D721Med (cell line): Measurements from ENCODE around the gene NDUFA7.

Source experiments
- DNase-seq: peaks from one replicate; pipeline ENCODE4 v3.0.0; 2011; ENCODE audit warnings: low spot score; ENCODE audit not compliant: insufficient read length
- FAIRE-seq: peaks from 2 replicates; lab custom pipeline; 2011; peaks lifted over from hg19 to GRCh38; lab: Jason Lieb, UNC
- TF ChIP-seq, protein P1 (sequence below): IDR thresholded peaks from 2 replicates; pipeline ENCODE4 v1.5.1; 2012; ENCODE audit warnings: mild to moderate bottlenecking, control low read depth; ENCODE audit not compliant: insufficient read depth; ENCODE audit errors: missing control alignments

NDUFA7 gene

DNA sequence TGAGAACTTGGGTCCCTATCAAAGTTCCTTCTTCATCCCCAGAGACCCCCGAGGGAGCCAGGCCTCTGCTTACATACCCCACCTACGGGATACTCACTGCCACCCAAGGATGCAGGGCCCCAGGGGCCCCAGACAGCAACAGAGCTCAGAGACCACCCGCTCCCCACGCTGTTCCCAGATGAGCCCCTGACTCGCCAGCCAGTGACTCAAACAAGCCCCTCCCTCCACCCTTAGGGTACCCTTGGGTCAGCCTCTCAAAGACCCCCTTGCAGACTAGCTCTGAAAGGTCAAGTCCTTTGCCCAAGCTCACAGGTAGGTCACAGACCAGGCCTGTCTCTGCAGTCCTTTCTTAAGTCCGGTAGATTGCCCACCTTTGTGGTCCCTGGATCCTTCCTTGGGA lies 58.7 kb downstream of the NDUFA7 start:
- DNase-seq (no peak), FAIRE-seq (no peak)
- TF ChIP-seq, protein P1, sequence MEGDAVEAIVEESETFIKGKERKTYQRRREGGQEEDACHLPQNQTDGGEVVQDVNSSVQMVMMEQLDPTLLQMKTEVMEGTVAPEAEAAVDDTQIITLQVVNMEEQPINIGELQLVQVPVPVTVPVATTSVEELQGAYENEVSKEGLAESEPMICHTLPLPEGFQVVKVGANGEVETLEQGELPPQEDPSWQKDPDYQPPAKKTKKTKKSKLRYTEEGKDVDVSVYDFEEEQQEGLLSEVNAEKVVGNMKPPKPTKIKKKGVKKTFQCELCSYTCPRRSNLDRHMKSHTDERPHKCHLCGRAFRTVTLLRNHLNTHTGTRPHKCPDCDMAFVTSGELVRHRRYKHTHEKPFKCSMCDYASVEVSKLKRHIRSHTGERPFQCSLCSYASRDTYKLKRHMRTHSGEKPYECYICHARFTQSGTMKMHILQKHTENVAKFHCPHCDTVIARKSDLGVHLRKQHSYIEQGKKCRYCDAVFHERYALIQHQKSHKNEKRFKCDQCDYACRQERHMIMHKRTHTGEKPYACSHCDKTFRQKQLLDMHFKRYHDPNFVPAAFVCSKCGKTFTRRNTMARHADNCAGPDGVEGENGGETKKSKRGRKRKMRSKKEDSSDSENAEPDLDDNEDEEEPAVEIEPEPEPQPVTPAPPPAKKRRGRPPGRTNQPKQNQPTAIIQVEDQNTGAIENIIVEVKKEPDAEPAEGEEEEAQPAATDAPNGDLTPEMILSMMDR: no peak

DNA sequence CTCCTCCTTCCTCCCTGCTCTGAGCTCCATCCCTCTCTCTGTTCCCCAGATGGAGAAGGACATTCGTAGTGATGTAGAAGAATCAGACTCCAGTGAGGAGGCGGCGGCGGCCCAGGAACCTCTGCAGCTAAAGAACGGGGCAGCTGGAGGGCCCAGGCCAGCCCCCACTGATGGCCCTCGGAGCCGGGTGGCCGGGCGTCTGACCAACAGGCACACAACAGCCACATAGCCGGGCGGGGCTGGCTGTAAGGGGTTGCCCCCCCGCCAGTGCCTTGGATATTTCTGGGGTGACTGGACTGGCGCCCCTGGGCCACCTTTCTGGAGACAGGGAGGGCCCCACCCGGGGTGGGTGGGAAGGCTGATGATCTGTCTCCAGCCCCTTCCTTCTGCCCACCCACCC lies 59.3 kb downstream of the NDUFA7 start:
- DNase-seq (no peak), FAIRE-seq (no peak)
- TF ChIP-seq, protein P1: no peak

DNA sequence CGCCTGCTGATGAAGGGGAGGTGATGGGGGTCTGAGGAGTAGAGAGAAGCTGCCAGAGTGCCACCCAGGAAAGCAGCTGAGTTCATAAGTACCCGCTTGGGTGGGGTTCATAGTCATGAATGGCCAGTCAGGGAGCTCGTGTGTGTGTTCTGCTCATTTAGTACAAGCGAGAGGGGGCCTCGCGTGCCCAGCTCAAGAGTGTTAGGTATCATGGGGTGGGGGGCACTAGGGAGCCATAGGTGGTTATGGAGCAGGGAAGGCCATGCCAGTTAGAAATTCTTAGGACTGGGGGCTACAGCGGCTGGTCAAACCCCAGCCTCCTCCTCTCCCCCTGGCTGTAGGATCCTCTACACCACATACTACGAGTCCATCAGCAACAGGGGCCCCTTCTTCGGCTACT lies 59.8 kb downstream of the NDUFA7 start:
- TF ChIP-seq, protein P1: no peak
- DNase-seq (peak; percentile 4), FAIRE-seq (no peak)
